Subcutaneous adipose tissue (tissue), 4 donors: Measurements from ENCODE around the gene IPO5. TPM values are rescaled to one million over a fixed set of nuclear protein-coding genes. Genes with fewer than 3 reads are reported as not detected.

Experiments used
- CTCF ChIP-seq: fragments of 450-650 bp; IDR thresholded peaks from one replicate; pipeline ENCODE4 v1.5.1; 2016; ENCODE audit warnings: low read depth, mild to moderate bottlenecking, control low read depth, antibody characterized with exemption, moderate library complexity
- total RNA-seq, 4 donors: library from RNA; depleted of rRNA; stranded (reverse); fragments of >200 nt; gene quantifications; one replicate each; pipeline ENCODE4 v1.1.0, GENCODE V29; 2016

The IPO5 gene
- total RNA-seq, 4 donors from 2014 or later, result 98.8 to 155 (median 142) TPM

DNA sequence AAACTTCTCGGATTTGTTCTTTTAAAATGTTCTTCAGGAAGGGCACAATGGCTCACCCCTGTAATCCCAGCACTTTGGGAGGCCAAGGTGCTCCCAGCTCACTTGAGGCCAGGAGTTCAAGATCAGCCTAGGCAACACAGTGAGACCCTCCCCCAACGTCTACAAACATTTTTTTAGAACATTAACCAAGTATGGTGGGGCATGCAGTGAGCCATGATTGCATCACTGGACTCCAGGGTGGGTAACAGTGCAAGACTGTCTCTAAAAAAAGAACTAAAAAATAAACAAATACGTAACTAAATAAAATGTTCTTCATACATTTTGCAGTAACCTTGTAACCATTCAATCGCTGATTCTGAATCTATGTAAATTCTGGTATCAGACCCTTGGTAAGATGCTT lies 2.1 kb upstream of the IPO5 start:
- TF ChIP-seq CTCF, result no peak

GRCh38 chr13:97961340-97961739 lies 7.9 kb downstream of the IPO5 start:
- TF ChIP-seq CTCF, result no peak

DNA sequence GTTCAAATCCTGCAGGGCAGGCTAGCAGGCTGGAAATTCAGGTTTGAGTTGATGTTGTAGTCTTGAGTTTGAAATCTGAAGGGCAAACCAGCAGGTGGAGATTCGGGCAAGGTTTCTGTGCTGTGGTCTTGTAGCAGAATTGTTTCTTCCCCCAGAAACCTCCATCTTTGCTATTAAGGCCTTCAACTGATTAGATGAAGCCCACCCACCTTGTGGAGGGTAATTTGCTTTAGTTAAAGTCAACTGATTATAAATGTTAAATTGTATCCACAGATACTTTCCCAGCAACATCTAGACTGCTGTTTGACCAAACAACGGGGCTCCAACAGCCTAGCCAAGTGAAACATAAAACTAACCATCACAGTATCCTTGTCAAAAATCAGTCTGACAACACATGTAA lies 9.4 kb downstream of the IPO5 start:
- TF ChIP-seq CTCF, result no peak

DNA sequence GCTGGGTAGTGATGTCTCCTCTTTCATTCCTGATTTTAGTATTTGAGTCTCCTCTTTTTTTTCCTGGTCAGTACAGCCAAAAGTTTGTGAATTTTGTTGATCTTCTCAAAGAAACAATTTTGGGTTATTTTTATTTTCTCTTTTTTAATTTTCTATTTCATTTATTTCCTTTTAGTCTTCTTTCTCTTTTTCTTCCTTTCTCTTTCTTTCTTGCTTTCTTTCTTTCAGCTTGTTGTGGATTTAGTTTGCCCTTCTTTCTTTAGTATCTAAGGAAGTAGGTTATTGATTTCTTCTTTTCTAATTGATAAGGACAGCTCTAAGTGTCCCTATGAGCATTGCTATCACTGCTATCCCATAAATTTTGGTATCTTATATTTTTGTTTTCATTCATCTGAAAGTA lies 13.8 kb downstream of the IPO5 start:
- no peak for TF ChIP-seq CTCF

DNA sequence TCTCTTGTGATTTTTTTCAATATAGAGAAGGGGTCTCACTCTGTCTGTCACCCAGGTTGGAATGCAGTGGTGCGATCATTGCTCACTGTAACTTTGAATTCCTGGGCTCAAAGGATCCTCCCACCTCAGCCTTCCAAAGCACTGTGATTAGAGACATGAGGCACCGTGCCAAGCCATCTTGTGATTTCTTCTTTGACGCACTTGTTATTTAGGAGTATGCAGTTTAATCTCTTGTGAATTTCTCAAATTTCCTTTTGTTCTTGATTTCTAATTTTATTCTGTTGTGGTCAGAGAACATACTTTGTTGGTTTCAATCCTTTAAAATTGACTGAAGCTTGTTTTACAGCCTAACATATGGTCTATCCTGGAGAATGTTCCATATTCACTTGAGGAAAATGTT lies 14.5 kb downstream of the IPO5 start:
- TF ChIP-seq CTCF, result no peak

DNA sequence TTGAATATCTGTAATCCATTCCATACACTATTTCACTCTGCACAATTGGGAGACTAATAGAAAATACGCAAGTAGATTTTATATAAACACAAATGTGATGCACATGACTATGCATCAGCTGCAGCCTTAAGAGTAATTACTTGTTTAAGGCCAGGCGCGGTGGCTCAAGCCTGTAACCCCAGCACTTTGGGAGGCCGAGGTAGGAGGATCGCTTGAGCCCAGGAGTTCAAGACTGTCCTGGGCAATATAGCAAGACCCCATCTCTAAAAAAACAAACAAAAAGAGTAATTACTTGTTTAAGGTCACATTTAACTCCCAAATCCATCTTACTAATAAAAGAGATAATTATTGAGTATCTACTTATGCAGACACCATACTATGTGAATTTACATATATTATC lies 18.0 kb downstream of the IPO5 start:
- no peak for TF ChIP-seq CTCF

GRCh38 chr13:97974773-97975172 lies 21.3 kb downstream of the IPO5 start:
- TF ChIP-seq CTCF, result no peak
